OCI-M1 (cell line): Measurements from ENCODE around the gene CDH4.
"Not testable (repeated sequence)": the region's sequence is repeated elsewhere in the genome, so short reads cannot be mapped to it uniquely, and the experiment has no call there.

ENCODE experiments used
- DNase-seq: peaks from one replicate; lab custom pipeline; 2025; lab: John Stamatoyannopoulos, UW

The CDH4 gene

DNA sequence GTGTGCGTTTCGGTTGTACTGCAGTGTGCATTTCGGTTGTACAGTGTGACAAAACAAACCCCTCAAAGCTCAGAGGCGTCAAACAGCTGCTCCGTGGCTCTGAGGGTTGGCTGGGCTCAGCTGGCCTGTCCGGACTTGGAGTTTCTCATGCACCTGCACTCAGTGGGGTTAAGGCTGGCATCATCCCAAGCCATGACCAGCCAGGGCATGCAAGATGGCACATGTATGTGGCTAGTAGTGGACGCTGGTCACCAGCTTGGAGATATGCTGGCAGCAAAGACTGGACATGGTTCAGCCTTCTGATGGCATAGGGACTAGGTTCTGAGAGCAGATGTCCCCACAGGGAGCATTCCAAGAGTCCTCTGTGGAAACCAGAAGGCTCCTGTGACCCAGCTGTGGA is 187.2 kb downstream of the CDH4 start:
- no peak for DNase-seq

DNA sequence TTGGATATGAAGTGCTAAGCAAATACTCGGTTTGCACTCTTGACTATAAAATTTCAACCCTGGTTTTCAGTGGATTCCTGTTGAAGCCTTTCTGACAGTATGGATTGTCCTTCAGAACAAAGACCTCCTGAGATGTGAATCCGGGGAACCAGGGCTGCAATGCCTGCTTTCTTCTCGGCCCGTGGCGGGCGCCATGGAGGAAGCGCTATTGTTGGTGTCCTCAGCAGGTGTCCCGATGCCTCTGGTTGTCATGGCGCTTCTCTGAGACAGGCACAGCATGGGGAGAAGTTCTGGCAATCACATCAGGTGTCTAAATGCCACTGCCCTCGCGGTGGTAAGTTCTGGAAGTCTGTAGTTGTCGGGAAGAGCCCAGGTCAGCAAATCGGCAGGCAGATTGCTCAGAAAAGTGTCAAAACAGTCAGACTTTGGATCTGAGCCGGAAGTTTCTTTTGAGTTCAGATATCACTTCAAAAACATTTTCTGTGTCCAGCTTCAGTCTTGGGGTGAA is 188.5 kb downstream of the CDH4 start:
- DNase-seq = no peak

DNA sequence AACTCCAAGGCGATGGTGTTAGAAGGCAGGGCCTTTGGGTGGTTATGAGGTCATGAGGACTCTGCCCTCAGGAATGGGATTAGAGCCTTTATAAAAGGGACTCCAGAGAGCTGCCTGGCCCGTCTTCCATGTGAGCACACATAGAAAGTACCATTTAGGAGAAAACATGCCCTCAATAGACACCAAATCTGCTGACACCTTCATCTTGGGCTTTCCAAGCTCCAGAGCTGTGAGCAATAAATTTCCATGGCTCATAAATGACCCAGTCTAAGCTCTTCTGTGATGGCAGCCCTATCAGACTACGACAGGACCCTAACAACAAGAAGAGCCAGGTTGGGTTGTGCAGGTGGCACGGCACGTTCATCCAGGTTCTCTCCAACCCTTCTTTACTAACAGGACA is 189.5 kb downstream of the CDH4 start:
- DNase-seq = no peak

DNA sequence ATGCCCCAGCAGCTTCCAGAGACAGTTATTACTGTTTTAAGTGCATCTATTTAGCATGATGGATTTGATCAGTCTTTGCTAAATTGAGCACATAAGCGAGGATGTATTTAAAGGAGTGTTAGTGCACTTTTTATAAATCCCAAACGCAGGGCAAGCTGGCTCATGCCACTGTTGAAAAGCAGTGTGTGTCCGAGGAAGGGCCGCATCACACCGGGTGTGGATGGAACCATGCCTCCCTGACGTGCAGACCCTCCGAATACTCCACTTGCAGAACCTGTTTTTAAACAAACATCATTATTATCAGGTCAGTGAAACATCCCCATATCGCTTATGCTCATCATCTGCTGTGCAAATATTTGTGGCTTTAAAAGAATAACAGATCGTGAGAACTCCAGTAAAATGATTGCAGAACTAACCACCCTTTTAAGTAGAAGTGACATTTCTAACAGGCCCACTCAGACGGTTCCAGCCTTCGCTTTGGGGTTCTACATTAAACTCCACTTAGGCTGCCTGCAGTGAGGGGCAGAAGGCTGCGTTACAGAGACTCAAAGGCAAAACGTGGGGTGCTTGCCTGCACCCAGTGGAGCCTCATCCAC is 190.1 kb downstream of the CDH4 start:
- no peak for DNase-seq

DNA sequence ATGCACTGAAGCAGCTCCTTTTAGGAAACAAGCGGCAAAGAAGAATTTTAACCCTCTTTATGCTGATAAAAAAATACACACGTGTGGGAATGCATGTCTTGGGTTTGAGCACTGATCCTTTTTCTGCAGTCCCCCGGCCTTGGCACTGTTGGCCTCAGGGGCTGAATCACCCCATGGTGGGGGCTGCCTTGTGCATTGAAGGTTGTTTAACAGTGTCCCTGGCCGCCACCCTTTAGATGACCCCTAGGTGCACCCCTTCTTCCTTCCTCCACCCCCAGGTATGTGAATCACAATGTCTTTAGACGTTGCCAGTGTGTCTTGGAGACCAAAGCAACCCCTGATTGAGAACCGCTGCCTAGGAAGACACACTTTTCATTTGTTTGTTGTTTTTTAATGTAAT is 190.7 kb downstream of the CDH4 start:
- DNase-seq = no peak

DNA sequence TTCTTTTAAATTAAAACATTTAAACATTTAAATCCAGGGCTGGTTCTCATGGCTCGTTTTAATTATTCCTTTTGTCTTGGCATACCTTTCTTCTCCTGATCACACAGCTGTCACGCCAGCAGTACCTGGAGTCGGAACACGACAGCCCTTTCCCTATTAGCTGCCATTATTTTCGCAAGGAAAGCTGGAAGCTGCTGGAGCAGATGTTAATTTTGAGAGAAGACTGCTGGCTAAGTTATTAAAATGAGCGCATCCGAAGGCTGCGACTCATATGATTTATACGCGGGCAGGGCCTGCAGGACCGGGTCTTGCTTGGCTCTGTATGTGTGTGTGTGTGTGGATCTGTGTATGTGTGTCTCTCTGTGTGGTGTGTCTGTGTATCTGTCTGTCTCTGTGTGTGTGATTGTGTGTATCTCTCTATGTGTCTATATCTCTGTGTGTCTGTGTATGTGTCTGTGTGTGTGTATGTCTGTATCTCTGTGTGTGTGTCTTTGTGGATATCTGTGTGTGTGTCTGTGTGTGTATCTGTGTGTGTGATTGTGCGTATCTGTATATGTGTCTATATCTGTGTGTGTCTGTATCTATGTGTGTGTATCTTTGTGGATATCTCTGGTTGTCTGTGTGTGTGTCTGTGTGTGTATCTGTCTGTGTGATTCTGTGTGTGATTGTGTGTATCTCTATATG is 191.5 kb downstream of the CDH4 start:
- DNase-seq = no peak

DNA sequence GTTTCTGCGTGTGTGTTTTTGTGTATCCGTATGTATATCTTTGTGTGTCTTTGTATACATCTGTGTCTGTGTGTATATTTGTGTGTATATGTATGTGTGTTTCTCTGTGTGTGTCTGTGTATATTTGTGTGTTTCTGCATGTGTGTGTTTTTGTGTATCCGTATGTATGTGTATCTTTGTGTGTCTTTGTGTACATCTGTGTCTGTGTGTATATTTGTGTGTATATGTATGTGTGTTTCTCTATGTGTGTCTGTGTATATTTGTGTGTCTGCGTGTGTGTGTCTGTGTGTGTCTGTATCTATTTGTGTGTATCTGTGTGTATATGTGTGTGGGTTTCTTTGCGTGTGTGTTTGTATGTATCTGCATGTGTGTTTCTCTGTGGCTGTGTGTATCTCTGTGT is 192.6 kb downstream of the CDH4 start:
- DNase-seq = no peak

DNA sequence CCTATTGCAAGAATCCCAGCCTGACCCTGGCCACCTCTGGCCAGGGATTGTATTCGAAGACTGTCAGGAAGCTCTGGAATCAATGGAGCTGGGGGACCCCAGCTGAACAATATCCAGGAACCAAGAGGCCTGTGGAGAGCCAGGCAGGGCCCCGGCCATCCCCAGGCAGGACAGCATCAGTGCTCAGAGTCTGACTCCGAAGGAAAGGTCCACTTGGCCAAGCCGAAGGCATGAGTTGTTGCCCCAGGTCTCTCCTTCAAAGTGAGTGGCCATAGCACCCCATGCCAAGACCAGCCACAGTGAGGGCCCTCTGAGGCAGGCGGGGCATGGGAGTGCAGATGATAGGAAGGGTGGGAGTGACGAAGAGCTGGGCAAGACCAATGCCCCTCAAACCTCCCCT is 193.1 kb downstream of the CDH4 start:
- DNase-seq = no peak

DNA sequence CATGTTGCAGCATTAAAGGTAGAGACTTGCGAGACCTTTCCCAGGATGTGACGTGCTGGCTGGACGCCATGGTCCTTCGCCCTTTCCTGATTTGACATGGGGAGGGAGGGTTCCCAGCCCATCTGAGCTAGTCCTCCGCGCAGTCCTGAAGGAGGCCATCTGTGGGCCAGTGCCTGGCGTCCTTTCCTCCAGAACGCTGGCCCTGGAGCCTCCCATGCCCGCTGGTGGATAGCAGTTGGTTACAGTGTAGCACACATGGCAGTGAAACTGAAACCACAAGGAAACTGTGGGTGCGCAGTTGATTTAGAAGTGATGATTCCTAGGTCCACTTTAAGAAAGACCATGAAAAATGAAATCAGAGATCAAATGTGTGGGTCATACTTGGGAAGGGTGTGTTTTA is 193.7 kb downstream of the CDH4 start:
- DNase-seq = no peak

DNA sequence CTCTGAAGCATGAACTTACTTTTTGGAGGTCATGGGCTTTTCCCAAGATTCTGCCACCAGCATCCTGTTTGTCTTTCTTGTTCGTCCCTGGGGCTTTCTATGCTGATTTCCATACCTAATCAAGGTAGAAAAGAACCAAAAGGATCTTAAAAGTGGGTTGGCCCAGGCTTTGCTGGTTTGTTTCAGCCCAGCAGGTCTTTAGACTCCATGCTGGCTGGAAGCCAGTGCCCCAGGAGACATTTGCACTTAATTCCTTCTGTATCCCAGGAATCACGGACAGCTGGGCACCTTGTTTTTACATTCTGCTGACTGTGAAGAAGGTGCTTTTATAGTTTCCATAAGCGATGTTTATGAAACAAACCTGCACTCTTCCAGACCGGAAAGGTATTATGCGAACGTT is 195.9 kb downstream of the CDH4 start:
- DNase-seq = no peak

DNA sequence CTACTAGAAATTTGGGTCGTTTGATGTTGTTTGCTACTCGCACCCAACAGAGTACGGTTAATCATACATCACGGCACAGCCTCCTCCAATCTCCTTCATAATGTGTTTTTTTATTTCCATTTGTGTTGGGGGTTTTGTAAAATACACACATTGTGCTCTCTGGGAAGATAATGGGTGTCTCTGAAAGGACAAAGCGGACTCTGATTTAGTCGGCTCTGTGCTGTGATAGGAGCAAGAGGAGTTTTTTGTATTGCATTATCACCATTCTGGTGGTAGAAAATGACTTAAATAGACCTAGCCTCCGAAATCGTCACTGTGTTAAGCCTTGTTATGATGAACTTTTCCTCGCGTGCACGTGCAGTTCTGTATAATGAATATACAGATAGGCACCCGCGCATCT is 196.3 kb downstream of the CDH4 start:
- DNase-seq = no peak

DNA sequence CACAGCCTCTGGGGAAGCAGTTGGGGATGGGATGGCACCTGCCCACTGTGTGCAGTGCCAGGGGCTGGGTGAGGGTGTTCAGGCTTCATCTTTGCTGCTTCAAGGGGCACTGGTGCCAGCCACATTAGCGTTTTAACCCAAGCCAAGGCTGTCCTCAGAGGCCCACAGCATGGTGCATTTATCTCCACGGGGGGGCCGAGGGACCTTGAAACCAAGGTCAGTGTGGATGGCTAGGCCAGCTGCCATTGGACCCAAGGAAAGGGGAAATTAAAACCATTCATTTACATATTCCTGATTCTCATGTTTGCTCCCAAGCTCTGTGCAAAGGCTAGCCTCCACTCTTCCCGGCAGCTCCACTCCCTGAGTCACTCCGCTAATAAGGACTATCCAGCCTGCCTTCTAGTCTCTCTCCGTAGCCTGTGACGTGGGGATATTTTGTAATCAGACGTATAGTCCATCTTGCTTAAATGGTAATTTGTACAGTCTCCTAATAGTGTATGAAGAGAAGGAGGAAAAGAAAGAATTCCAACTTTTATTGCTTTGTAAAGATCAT is 197.1 kb downstream of the CDH4 start:
- no peak for DNase-seq

DNA sequence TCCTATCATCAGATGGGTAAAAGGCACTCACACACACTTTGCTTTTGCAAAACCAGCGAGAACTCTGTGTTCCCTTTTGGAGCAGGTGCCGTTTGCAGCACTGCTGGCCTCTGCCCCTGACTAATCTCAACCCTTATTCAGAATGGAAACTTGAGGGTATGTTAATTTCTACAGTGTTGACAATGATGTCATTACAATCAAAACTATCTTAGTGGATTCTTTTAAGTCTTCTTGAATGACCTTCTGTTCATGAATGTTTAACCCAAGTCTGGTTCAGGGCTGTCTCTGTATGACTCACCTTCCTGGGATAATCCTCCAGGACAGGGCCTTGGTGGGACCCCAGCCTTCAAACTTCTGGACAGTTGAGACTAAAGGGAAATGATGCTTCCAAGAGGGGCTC is 197.9 kb downstream of the CDH4 start:
- DNase-seq = no peak

DNA sequence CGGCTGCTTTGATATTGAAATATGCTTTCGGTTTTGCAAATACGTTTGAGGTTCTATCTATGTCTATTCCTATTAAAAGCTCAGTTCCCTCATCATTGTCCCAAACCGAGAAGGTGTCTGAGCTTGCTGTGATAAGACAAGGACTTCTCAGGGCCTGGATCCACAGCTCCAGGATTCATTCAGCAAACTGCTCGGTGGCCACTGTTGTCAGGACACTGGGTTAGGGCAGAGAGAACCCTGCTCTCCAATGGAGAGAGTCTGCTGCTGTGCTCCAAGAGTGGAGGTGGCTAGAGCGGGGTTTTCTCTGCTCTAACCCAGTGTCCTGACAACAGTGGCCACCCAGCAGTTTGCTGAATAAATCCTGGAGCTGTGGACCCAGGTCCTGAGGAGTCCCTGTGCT is 198.5 kb downstream of the CDH4 start:
- no peak for DNase-seq

DNA sequence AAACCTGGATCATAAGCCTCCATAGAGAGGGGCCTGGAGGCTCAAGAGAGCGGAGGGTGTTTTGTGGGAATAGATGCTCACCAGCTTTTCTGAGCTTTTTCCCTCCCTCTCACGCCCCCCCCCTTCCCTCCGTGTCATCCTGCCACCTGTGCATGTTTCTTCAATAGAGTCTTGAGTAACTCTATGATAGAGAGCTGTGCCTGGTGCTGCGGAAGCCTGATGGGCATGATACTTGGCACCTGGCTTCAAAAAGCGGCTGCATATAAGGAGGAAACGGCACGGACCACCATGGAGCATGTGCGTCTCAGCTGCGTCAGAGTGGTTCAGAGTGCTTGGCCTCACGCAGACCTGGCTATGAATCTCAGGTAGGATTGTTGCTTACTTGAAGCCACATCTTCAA is 198.9 kb downstream of the CDH4 start:
- no peak for DNase-seq

DNA sequence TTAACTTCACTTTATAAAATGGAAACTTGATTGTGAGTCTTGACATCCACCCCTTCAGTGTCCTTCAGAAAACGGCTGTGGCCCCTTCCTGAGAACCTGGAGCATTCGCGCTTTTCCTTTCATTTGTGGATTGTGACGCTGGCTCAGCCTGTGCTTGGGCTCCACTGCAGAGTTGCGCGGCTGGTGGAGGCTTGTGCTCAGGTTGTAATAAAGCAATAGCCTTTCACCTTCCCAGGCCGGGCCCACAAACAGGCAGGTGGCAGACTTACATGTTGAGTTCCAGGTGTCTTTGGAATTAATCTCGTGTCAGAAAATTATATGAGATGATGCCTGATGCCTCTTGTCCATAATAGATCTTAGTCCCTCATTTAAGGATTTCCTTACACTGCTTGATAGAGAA is 199.9 kb downstream of the CDH4 start:
- DNase-seq = no peak

DNA sequence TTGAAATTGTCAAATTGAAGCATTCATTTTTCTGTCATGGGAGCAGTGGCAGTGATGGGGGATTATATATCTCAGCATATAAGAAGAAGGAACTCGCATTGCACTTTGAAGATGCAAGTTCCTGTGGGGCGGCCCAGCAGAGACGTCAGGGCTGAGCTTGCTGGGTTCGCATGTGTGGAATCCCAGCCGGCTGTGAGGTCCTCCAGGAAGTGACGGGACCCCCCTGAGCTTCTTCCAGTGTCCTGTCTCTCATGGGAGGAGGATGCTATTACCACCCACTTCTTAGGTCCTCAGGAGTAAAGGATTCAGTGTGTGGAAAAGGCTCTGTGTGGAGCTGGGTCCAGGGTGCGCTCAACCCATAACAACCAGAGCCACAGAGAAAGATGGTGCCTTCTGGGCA is 201.2 kb downstream of the CDH4 start:
- DNase-seq = no peak

DNA sequence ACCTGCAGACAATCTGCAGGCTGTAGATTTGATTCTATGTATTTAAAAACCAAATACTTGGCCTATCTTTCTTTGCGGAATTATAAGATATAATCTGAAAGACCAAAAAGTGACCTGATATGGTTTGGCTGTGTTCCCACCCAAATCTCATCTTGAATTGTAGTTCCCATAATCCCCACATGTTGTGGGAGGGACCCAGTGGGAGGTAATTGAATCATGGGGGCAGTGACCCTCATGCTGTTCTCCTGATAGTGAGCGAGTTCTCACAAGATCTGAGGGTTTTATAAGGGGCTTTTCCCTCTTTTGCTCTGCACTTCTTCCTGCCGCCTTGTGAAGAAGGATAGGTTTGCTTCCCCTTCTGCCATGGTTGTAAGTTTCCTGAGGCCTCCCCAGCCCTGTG is 201.6 kb downstream of the CDH4 start:
- not testable (repeated sequence) for DNase-seq

DNA sequence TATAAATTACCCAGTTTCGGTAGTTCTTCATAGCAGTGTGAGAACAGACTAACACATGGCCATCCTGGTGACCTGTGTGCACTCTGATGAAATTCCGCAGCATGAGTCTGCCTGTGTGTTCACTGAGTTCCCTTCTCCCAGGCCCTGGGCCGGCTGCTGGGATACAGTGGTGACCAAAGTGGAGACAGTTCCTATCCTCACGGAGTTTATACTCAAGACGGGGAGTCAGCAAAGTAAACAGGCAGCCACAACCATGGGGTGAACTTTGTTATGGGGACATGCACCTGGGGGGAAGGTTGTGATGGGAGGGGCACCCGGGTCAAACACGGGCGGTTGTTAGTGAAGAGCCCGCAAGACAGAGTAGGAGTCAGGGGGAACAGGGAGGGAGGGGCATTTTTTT is 202.0 kb downstream of the CDH4 start:
- DNase-seq = no peak

DNA sequence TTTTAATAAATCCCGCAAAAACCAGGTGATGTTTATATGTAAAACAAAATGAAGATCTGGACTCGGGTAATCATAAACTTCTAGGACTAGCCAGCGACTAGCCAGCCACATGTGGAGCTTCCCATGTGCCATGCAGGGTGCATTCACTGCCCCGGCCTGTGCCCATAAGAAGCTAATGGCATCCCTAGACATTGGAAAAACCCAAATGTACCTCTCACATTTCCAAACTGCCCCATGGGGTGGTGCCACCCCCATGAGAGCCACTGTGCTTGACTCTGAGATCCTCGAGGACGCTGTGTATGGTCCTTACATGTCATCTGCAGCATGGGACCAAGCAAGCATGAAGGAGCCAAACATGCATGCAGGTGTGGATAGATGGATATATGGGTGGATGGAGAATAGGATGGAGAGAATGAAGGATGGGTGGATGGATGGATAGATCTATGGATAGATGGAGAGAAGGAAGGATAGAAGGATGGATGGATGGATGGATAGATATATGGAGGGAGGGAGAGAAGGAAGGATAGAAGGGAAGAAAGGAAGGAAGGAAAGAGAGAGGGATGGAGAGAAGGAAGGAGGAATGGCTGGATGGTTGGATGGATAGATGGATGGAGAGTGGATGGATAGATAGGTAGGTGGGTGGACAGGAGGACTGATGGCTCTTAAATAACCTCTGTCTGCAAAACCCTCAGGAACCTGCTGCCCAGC is 203.6 kb downstream of the CDH4 start:
- no peak for DNase-seq

DNA sequence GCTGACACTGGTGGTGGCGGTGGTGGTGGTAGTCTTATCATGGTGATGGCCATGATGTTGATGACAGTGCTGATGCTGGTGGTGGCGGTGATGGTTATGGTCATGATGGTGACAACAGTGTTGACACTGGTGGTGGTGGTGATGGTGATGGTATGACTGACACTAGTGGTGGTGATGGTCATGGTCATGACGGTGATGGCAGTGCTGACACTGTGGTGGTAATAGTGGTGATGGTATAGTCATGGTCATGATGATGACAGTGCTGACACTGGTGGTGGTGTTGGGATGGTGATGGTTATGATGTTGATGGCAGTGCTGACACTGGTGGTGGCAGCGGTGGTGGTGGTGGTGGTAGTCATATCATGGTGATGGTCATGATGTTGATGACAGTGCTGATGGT is 205.7 kb downstream of the CDH4 start:
- no peak for DNase-seq

DNA sequence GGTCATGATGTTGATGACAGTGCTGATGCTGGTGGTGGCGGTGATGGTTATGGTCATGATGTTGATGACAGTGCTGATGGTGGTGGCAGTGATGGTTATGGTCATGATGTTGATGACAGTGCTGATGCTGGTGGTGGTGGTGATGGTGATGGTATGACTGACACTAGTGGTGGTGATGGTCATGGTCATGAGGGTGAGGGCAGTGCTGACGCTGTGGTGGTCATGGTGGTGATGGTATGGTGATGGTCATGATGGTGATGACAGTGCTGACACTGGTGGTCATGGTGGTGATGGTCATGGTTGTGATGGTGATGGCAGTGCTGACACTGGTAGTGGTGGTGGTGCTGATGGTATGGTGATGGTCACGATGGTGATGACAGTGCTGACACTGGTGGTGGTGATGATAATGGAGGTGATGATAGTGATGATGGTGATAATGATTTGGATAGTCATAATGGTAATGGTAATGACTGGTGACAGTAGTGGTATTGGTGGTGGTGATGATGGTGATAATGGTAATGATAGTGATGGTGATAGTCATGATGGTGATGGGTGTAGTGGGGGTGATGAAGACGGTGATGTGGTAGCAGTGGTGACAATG is 206.2 kb downstream of the CDH4 start:
- DNase-seq = no peak

DNA sequence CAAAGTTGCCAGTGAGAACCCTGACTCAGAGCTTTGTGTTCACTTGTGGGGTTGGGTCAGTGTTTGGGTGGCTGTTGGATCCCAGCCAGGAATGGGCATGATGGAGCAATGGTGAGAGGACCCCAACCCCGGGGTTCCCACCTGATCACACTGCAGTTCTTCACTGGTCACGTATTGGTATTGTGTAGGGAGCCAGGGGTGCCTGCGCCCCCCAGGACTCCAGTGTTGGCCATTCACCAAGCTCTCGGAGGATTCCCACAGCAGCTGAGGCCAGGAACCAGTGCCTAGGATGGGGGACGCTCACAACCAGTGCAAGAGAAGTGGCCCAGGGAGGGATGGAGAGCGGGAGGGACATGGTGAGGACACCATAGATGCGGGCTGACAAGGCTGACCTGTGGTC is 207.2 kb downstream of the CDH4 start:
- DNase-seq = no peak
